IPS-NIHi7 (cell line): ENCODE measurements around the gene DAAM2.

Experiments used
- DNase-seq: peaks from one replicate; pipeline ENCODE4 v3.0.0; 2012; ENCODE audit warnings: mixed read lengths; ENCODE audit errors: extremely low spot score

Gene DAAM2

DNA sequence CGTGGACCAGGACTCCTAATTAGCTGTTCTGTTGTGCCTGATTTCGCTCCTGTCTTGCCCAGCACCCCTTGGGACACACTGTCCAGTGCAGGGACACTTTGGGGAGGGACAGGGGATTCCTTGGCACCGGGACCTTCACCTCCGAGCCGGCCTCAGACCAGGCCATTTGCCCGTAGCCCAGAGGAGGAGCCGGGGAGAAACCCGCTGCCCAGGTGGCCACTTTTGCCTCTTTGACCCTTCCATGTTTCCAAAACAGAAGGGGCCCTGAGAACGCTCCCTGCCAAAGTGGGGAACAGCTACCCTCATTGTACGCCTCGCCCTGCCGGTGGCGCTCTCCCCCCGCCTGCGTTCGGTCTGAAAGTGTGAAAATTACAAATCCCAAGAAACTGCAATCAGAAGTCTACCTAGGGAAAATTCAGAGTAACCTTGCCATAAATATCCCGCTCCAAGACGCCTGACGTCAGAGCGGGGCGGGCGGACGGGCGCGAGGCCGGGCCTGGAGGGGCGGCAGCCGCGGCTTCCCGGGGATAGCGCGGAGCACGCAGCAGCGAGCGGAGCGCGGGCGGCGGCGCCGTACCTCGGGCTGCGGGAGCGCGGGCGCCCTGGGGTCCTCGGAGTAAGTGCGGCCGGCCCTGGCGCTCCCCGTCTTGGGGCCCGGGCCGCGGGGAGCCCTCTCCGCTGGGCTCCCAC, at the start of gene DAAM2:
Gene DAAM2 (plus strand): TSS at position 527 of the 690 bp plus-strand sequence. CDS start 63,927 bp downstream, outside the sequence.
- peak; percentile 69 for DNase-seq

DNA sequence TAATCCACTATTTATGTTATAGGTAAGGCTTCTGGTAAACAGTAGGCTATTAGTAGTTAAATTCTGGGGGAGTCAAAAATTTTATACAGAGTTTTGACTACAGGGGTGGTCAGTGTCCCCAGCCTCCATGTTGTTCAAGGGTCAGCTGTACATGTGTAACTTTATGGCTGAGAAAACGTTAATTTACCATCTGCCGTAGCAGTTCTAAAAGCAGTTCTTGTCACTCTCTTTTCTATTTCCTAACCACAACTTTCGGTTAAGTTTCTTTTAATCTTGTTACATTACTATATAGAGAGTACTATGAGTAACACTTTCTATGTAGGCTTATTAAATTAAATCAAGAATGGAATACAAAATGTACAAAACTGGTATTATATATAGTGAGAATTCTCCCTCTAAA, 45.4 kb upstream of the DAAM2 start:
- no peak for DNase-seq

DNA sequence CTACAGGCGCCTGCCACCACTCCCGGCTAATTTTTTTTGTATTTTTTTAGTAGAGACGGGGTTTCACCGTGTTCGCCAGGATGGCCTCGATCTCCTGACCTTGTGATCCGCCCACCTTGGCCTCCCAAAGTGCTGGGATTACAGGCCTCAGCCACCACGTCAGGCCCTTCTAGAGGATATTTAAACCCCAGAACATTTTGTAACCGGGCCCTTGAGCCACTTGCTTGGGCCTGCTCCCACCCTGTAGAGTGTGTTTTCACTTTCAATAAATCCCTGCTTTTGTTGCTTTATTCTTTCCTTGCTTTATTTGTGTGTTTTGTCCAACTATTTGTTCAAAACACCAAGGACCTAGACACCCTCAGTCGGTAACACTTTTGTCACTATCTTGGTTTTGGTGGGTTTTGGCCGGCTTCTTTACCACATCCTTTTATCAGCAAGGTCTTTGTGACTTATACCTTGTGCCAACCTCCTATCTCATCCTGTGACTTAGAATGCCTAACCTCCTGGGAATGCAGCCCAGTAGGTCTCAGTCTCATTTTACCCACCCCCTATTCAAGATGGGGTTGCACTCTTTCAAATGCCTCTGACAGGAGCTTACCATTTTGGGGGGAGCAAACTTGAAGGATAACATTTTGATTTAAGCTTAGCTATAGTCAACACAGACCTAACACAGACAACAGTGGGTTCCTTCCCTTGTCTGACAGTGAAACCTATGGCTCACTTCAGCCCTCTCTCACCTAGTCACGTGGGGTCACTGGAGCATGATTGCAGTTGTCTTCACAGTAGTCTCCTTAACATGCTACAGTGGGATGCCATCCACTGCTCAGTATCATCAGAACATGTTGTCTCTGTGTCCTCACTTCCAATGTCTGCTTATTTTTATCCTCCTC, 39.1 kb upstream of the DAAM2 start:
- DNase-seq = no peak

DNA sequence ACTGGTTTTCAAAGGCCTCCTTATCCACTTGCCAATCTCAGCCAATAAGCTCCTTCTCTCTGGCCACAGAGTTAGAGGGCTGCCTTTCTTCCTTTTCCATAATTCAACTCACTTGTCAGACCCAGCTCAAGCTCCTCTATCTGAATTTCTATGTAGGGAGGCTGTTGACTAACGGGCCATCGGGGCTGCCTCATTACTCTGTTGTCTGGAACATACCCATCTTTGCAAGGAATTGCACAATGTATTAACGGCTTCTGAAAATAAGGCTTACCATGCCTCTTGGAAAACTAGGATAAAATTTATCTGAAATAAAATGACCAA, 38.5 kb upstream of the DAAM2 start:
- no peak for DNase-seq

DNA sequence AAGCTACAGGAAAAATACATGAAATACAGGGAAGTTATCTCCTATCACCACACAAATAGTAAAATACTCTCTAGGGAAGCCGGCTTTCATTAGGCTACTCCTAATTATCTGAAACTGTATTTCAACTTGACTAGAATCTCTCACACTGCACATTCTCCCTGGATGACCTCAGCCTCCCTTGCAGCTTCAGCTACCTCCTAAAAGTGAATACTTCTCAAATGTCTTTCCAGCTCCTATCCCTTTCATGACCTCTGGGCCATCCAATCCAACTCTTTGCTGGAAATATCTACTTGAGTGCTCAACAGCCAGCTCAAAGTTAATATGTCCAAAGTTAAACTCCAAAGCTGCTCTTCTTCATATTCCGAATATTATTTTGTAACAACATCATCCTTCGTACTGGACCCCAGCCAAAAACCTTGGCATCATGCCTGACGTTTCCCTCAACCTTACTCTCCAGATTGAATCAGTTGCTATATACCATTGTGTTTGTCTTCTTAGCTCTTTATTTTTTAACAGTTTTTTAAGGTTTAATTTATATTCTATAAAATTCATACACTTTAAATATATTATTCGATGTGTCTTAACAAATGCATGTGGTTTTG, 37.6 kb upstream of the DAAM2 start:
- DNase-seq = no peak

DNA sequence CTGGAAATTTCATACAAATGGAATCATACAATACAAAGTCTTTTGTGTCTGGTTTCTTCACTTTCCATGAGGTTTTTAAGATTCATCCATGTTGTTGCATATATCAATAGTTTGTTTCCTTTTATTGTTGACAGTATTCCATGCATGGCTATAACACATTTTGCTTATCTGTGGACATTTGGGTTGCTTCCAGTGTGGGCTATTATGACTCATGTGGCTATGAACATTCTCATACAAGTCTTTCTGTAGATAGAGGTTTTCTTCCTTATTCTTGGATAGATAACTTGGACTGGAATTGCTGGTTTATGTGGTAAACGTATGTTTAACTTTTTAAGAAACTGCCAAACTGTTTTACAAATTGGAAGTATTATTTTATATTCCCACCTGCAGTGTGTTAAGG, 36.9 kb upstream of the DAAM2 start:
- no peak for DNase-seq

DNA sequence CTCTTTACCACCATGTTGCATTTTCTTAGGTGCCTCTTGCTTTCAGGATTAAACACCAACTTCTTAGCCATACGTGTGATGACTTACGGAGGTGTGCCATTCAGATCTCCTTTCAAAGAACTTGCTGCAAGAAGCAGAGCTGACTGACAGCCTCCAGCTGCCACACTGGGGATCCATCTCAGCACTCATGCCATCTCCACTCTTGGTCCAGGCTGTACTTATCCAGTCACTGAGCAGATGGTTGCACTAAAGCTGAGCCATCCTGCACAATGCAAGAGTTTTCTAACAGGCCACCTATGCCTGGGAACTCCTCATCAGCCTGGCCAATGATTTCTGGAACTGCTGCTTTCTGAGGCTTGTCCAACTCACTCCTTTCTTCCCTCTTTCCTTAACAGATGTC, 35.6 kb upstream of the DAAM2 start:
- no peak for DNase-seq

DNA sequence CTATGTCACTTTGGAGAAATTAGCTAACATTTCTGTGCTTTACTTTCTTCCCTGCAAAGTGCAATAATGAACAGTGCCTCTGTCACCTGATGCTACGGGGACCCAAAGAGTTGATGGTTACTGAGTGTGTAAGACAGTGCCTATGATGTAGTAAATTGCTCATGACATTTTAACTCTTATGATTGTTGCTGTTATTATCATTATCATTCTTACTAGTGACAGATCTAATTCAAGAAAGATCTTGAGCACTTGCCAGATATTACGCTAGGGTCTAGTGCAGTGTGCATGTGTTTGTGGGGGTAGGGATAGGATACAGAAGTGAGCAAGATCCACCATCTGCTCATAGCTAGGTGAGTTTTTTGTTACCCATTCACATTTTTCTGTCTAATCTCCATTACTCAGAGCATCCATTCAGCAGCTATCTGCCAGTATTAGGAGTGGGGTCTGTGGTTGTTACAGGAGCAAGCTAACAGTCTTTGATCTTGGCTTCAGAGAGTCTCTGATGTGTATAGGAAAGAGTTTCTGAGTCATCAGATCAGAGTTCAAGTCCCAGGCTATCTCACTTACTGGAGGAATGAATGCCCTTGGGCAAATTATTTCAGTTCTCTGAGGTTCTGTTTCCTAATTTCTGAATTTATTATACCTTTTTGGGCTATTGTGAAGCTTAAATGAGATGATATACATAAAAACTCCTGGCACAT, 33.1 kb upstream of the DAAM2 start:
- no peak for DNase-seq

DNA sequence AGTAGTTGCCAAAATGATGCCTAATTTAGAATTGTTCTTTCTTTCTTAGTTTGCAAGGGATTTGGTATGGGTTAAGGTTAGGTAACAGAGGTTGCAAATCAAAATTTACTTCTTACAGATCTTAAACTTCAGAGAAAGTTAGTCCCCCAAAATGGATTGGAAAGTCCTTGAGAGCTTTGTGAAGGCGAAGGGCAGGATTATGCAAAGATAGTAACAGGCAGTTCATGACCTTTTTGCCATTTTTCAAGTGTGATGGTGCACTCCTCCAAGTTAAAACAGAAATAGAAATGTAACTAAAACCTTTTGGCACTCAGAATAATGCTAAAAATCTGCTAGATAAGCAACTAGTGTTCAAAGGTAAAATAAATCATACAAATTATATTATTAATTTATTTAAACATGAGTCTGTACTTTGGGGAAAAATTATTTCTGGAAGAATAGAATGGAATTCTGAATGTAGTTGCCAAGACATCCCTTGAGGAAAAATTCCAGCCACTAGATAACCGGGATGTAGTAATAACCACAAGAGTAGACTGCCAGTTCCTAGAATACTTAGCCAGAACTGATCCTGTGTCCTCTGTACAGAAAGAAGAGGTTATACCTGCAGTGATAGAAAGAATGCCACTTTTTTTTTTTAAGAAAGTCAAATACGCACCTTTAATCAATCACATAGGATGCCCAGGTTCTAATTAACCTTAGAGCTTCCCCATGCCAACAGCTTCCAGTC, 31.8 kb upstream of the DAAM2 start:
- no peak for DNase-seq

DNA sequence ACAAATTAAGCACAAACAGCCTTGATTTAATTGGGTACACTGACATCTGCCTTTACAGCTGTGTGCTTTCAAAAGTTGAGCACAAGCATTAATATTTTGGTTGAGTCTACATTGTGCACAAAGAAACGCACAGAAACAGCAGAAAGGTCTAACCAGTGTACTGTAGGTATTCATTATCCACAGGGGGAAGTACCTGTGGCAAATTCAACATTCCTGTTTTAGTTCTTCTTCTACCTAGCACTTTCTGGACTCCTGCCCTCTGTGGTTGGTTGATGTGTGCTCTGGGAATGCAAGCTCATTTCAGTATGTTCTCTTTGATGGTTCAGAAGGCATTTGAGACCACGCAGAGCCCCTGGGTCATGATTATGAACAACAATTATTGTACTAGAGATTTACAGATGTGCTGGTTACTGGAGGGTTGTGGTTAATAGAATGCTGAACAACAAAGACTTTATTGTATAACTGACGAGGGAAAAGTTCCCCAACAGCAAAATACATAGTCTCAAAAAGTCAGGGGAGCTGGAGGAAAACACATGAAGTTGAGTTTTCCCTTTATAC, 26.6 kb upstream of the DAAM2 start:
- DNase-seq = no peak

DNA sequence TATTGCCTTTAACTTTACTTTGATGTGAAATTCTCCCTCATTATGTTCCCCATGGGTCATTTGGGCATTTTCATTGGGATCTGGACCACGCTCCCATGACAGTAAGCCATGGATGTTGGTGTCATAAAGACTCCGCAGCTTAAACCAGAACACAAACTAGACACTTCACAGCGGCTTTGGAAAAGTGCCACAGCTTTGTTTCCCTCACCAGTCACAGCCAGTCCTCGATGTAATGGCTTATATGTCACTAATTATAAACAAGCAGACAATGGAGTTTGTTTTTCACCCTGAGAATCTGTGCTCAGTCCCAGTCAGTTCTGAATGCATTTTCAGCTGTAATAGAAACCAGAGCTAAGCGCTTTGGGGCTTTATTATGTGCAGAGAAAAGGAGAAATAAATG, 23.2 kb upstream of the DAAM2 start:
- no peak for DNase-seq

DNA sequence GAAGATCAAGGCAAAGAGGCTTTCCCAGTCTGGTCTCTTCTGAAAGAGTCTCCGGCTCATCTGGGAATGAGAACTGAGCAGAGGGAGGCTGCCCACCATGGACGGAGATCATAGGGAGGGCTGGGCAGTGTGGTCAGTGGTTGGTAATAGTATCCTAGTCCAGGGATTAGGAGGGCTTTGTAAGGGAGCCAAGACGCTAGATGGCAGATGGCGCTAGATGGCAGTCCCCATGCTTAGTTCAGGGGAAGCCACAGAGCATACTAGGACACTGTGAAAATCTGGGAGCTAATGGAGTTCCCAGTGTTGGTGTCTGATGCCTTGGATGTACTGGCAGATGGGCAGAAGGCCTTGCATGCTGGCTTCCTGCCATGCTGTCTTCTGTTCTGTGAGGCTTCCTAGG, 21.7 kb upstream of the DAAM2 start:
- DNase-seq = no peak

DNA sequence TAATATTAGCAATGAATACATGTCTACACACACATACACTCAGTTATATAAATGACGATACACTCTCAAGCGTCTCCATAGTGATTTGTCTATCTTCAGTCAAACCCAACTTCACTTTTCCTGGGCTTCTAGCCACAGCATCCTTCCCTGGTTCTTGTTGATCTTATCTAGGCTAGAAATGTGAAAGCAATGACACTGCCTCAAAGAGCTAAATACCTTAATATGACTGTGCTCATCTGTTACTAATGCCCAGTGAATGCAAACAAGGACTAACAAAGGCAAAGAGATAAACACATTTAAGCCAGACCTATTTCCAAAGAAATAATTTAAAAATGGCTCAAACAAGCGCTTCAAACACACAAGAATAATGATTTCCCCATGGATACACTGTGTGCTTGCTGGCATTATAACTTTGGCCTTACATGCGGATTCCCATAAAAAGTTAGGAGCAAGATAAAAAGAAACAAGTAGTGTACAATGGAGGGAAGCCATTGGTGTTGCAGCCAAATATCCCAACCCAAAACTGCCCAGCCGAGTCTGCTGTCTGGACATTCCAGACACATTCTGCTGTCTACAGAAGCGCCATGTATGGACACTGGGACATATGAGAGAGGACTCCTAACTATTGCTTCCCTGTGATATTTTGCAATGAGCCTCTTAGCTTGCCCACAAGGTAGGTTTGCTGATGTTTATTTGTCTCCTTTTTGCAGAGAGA, 19.5 kb upstream of the DAAM2 start:
- no peak for DNase-seq

DNA sequence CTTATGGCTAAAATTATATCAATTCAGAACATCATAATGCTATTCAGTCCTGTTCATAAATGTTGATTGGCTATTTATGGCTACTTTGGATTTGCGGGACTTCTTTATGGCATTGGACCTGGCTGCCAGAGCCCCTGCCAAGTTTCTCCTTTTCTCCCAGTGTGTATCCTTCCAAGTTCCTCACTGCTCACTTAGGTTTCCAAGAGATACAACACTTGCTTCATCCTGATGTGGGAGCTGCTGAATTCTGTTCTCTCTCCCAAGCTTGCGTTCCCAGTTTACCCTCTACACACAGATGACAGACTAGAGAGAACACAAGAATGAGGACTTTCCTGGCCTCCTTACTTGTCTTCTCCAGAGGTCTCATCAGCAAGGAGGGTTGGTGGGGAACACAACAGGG, 18.4 kb upstream of the DAAM2 start:
- no peak for DNase-seq

DNA sequence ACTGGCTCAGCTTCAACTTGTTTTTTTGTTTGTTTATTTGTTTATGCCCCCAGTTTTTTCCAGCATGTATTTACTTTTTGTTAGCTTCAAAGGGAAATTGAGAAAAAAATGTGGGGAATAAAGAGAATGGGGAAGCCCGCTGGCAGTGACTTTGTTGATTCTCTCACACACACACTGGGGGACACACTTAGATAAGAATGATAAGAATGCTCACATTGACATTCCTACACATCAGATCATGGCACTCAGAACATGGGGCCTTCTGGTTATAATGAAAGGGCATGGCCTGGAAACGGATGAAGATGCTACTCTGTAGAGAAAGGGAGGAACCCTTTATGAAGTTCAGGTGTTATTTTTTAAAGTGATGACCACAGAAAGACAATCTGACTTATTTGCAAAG, 15.6 kb upstream of the DAAM2 start:
- DNase-seq = no peak

DNA sequence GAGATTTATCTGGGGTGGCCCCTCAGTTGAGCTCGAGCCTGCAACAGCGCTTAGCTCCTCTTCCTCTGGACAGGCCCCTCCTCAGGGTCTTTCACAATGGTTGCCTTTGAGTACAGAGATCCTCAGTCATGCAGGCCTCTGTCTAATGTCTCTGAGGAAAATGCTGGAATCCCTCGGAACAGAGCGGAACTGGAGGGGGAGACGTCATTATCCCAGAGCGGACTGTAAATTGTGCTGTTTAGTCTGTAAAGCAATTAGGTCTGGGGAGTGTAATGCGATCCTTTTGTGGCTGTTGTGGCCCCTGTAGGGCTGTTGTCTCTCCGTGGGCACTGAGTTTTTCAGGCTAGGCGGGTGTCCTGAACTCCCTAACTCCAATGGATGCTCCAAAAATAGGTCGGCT, 15.0 kb upstream of the DAAM2 start:
- DNase-seq = peak; percentile 22

DNA sequence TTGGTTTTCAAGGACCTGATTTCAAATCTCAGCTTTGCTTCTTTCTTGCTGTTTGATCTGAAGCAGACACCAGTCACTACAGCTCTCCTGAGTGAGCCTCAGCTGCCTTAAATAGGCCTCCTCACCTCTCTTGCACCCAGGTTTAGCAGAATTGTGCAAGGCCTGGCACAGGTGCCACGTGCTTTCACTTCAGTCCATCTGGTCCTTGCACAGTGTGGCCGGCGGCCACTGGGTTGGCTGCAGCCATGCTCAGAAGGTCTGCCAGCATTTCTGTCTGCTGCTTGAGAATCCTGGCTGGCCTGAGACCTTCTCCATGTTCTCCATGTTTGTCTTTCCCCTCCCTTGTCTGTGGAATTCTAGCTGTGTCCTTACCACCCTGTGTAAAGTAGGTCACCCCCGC, 14.5 kb upstream of the DAAM2 start:
- DNase-seq = no peak

DNA sequence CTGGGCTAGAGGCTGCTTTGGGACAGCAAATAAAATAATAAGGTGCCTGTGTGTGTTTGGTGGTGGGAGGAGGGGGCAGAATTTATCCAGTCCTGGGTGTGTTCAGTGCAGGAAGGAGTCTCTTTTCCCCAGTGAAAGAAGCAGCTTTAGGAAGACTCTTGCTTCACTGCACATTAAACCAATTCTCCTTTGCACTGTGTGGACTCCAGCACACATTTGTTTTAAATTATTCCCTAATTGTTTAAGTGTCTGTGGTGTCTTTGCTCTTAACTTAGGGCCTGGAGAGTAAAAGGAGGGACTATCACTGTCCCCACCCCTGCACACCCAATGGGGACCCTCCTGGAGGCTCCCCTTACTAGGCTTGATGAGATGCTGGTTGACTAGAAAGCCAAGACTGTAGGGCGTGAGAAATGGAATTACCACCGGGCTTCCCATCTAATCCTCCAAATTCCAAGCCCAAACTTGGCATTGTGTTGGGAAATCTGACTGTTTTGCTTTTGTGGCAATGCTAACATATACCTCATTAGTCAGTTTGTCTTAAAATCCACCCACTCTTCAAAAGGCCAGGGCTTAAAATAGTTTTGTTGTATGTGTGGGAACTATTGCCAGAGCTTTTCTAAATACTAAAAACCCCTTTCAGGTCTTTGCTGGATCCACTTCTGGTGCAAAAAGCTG, 13.5 kb upstream of the DAAM2 start:
- DNase-seq = no peak

DNA sequence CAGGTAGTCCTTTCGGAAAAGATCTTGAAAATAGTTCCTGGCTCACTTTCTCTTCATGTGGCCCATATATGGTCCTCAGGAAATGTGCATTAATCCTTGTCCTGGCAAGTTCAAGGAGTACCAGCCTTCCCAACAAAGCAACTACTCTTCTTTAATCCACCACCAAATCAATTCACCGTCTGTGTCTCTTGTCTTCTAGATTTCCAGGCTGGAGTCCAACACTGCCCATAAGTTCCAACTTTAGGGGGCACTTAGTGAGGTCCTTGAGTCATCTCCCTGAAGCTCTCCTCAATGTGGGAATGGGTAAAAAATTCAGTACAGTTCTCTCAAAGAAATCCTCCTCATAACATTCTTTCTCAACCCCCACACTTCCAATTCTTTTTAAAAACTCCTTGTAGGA, 6.9 kb upstream of the DAAM2 start:
- DNase-seq = no peak

DNA sequence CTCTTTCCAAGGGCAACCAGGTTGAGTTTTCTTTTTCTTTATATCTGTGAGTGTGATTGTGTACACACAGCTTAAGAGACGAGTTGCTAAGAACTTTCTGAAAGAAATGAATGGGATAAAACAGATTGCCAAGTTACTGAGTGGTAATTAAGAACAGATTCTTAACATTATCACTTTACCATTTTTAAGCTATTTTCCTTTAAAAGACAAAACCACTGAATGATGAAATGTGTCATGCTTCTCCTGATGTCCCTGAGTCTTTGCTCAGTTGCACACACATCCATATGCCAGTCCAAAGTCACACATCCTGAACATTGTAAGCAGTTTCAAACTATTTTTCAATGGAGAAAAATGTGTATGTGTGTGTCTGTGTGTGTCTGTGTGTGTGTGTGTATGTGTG, 5.5 kb upstream of the DAAM2 start:
- DNase-seq = no peak
